Thyroid gland (tissue), 4 donors: ENCODE results near the gene PROX2. TPM values are rescaled to one million over a fixed set of nuclear protein-coding genes. Genes with fewer than 3 reads are reported as not detected.

ENCODE experiments used
- DNase-seq, 2 donors: peaks; one replicate each; pipeline ENCODE4 v3.0.0-alpha.2; 2019
- H3K27ac ChIP-seq, 3 donors: fragments of 200-600 bp; sonication (generic); 1 replicate in 2 of 3; 2 replicates in 1 of 3; pipeline ENCODE4 v1.5.1; 2016 to 2019; ENCODE audit warnings: mild to moderate bottlenecking in 1 of 3, moderate library complexity in 1 of 3
- H3K27me3 ChIP-seq: fragments of 200-600 bp; sonication (generic); one replicate; pipeline ENCODE4 v1.5.1; 2019
- H3K36me3 ChIP-seq, 2 donors: fragments of 200-600 bp; sonication (generic); one replicate each; pipeline ENCODE4 v1.5.1; 2016 to 2019
- H3K4me1 ChIP-seq, 2 donors: fragments of 200-600 bp; sonication (generic); one replicate each; pipeline ENCODE4 v1.5.1; 2017 to 2019
- H3K4me3 ChIP-seq, 3 donors: fragments of 200-600 bp; sonication (generic); replicated peaks in 1 of 3; 1 replicate in 2 of 3; 2 replicates in 1 of 3; pipeline ENCODE4 v1.5.1; 2016; ENCODE audit warnings: mild to moderate bottlenecking in 1 of 3
- H3K9me3 ChIP-seq: fragments of 200-600 bp; sonication (generic); one replicate; pipeline ENCODE4 v1.5.1; 2017
- POLR2A ChIP-seq, 2 donors: fragments of 450-650 bp; IDR thresholded peaks; one replicate each; pipeline ENCODE4 v1.6.1; 2017; ENCODE audit warnings: antibody characterized with exemption in 2 of 2, mild to moderate bottlenecking in 2 of 2, moderate library complexity in 1 of 2
- WGBS, 2 donors: methylation state at CpG; one replicate each; pipeline ENCODE4 v1.1.5; 2017; 5-methylcytosine and 5-hydroxymethylcytosine counted together
- intact Hi-C: fragments of 100-400 bp; cut with DNase I; formaldehyde crosslinking; loops from one replicate; pipeline ENCODE4 v1.15.1; 2023
- total RNA-seq, 4 donors: library from RNA; depleted of rRNA; stranded (reverse); fragments of >200 nt; gene quantifications; one replicate each; pipeline ENCODE4 v1.2.3, GENCODE V29; 2016
- TF ChIP-seq, protein P1 (sequence below), 6 experiments: fragments of 200-600 bp in 3 of 6; fragments of 450-650 bp in 3 of 6; sonication (generic) in 3 of 6; IDR thresholded peaks; one replicate each; pipeline ENCODE4 v1.5.1; 2016 to 2019; ENCODE audit warnings: antibody characterized with exemption in 6 of 6, mild to moderate bottlenecking in 2 of 6, inconsistent platforms in 1 of 6, moderate library complexity in 1 of 6

PROX2 gene
- total RNA-seq, 4 donors from 2014 or later, result not detected

DNA sequence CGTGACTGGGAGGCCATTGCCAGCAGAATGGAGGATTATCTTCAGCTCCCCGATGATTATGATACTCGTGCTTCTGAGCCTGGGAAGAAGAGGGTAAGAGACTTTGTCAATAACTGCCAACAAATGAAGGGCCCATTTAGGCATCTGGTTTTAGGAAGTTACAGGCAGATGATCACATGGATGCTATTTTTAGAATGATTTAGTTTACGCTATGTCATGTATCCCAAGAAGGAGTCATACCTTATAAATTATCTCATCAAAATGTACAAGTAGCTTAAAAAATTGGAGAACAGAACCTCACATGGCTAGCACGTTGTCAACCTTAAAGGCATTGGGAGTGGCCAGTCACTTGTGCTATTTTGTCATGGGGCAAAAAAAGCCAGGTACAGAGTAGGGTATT is 46.7 kb downstream of the PROX2 start:
- Histone ChIP-seq H3K4me3 (no peak overlapping the region), H3K4me1 (peaks cover 0 to 5% of the 10 kb centered on the region in 2 donors), H3K9me3 (no peaks in the 10 kb centered on the region), H3K36me3 (peaks cover 2 to 7% of the 10 kb centered on the region in 2 donors), H3K27me3 (no peaks in the 10 kb centered on the region), H3K27ac (no peak overlapping the region)
- intact Hi-C loops, result no loop called here
- no peak for DNase-seq
- no peak for TF ChIP-seq POLR2A (IDR thresholded peaks at IDR 0.05)
- TF ChIP-seq, protein P1, sequence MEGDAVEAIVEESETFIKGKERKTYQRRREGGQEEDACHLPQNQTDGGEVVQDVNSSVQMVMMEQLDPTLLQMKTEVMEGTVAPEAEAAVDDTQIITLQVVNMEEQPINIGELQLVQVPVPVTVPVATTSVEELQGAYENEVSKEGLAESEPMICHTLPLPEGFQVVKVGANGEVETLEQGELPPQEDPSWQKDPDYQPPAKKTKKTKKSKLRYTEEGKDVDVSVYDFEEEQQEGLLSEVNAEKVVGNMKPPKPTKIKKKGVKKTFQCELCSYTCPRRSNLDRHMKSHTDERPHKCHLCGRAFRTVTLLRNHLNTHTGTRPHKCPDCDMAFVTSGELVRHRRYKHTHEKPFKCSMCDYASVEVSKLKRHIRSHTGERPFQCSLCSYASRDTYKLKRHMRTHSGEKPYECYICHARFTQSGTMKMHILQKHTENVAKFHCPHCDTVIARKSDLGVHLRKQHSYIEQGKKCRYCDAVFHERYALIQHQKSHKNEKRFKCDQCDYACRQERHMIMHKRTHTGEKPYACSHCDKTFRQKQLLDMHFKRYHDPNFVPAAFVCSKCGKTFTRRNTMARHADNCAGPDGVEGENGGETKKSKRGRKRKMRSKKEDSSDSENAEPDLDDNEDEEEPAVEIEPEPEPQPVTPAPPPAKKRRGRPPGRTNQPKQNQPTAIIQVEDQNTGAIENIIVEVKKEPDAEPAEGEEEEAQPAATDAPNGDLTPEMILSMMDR (IDR thresholded peaks at IDR 0.05), result no peak
- WGBS, 2 donors, result 92 to 95% methylated on average over 5 of the region's 5 CpGs

- intact Hi-C loops, result no loop called here
- peaks cover 5 to 7% of the 10 kb centered on the region in 2 donors for H3K36me3 ChIP-seq
- peaks cover 0 to 5% of the 10 kb centered on the region in 2 donors for H3K4me1 ChIP-seq
- no peaks in the 10 kb centered on the region for H3K9me3 ChIP-seq
- no peak overlapping the region for H3K4me3 ChIP-seq
- no peak overlapping the region for H3K27ac ChIP-seq
- no peak for TF ChIP-seq POLR2A (IDR thresholded peaks at IDR 0.05)
- TF ChIP-seq, protein P1 (IDR thresholded peaks at IDR 0.05), result no peak
- DNase-seq, result no peak
- no peaks in the 10 kb centered on the region for H3K27me3 ChIP-seq
Observed at GRCh38 chr14:74826574-74826973, 49.4 kb downstream of the PROX2 start.

Other genes starting within 250 kb of the PROX2 start
- gene AREL1, start 163.1 kb downstream of the PROX2 start, total RNA-seq, result 10 to 100 TPM; 45.6 to 61.1 (median 50.4) TPM
- 10 to 100 TPM; 35.4 to 51.2 (median 39.3) TPM for gene FCF1, start 163.0 kb downstream of the PROX2 start, total RNA-seq
- gene YLPM1, start 112.8 kb downstream of the PROX2 start, total RNA-seq, result 100 to 1,000 TPM in 1 of 4 donors, 10 to 100 TPM in 3; 71.3 to 104 (median 84.8) TPM
- 10 to 100 TPM; 80.9 to 91.6 (median 83.5) TPM for gene DLST, start 5.8 kb upstream of the PROX2 start, total RNA-seq
- 10 to 100 TPM in 2 of 4 donors, 1 to 10 TPM in 2; 5.7 to 16.4 (median 9.5) TPM for gene RPS6KL1, start 47.1 kb upstream of the PROX2 start, total RNA-seq
- gene PGF, start 79.5 kb upstream of the PROX2 start, total RNA-seq, result 10 to 100 TPM; 34.4 to 68.8 (median 61.0) TPM
- 10 to 100 TPM; 47.0 to 94.8 (median 69.3) TPM for gene EIF2B2, start 126.8 kb upstream of the PROX2 start, total RNA-seq
- 10 to 100 TPM; 48.1 to 68.1 (median 57.9) TPM for gene MLH3, start 175.3 kb upstream of the PROX2 start, total RNA-seq
- 10 to 100 TPM; 24.0 to 48.8 (median 36.1) TPM for gene ACYP1, start 187.9 kb upstream of the PROX2 start, total RNA-seq
- 10 to 100 TPM in 2 of 4 donors, 1 to 10 TPM in 2; 8.3 to 15.8 (median 12.4) TPM for gene ZC2HC1C, start 193.5 kb upstream of the PROX2 start, total RNA-seq